Measurements from ENCODE around the gene ASB13. TPM values are rescaled to one million over a fixed set of nuclear protein-coding genes. Genes with fewer than 3 reads are reported as not detected.

Gene ASB13
- total RNA-seq, 1 experiment from 2014 or later: 13.8 TPM

DNA sequence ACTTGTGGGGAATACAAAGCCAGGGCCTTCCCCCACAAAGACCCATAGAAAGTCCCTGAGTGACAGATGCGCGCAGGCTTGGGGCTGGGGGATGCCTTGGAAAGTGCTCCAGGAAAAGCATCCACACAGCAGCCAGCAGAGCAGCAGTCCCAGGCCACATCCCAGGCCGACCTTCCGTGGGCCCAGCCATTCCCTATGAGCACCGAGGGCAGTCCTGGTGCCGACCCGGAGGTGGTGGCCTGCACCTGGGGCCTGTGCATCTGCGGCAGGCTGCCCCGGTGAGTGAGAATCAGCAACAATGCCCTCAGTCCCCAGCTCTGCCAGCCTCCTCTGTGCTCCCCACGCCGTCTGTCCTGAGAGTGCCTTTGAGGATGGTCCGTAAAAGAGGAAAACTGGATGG, 26.4 kb downstream of the ASB13 start:
- Histone ChIP-seq H2AFZ (ENCODE audit: low read length) (no peak overlapping the region), H3T11ph (ENCODE audit: low read length) (no peak overlapping the region), H2AK5ac (ENCODE audit: insufficient read length, low read length) (no peak overlapping the region), H3K9me3 (ENCODE audit: control insufficient read depth, low read depth, low read length) (no peaks in the 10 kb centered on the region), H2BK120ac (ENCODE audit: low read depth, low read length, poor library complexity, severe bottlenecking) (no peak overlapping the region), H3K4ac (ENCODE audit: low read depth, low read length) (no peak overlapping the region), H3K23ac (ENCODE audit: insufficient read length, low read depth, low read length) (no peak overlapping the region), H3K14ac (ENCODE audit: insufficient read depth, low read length) (no peak overlapping the region), H4K91ac (ENCODE audit: insufficient read length, low read depth, low read length) (no peak overlapping the region), H2BK15ac (ENCODE audit: low read depth, low read length) (no peak overlapping the region), H2BK12ac (ENCODE audit: insufficient read length, low read depth, low read length) (no peak overlapping the region), H3K79me1 (ENCODE audit: insufficient read depth, low read depth, low read length, poor library complexity, severe bottlenecking) (no peaks in the 10 kb centered on the region), H3K4me2 (ENCODE audit: insufficient read depth, insufficient read length, low read length) (no peak overlapping the region), H4K8ac (replicated peaks; ENCODE audit: insufficient read length, low read depth, low read length) (no peak overlapping the region), H3K56ac (ENCODE audit: insufficient read length, low read depth, low read length) (no peak overlapping the region), H3K27me3 (ENCODE audit: insufficient read depth, low read length) (no peaks in the 10 kb centered on the region), H3K18ac (ENCODE audit: insufficient read length, low read depth, low read length) (no peak overlapping the region), H3K4me1 (ENCODE audit: insufficient read depth, low read length) (no peaks in the 10 kb centered on the region), H3K79me2 (ENCODE audit: insufficient read depth, low read length) (no peaks in the 10 kb centered on the region), H2BK5ac (ENCODE audit: insufficient read length, low read length) (no peak overlapping the region), H3K23me2 (ENCODE audit: insufficient read length, low read depth, low read length, poor library complexity, severe bottlenecking) (no peaks in the 10 kb centered on the region), H4K5ac (ENCODE audit: insufficient read length, low read depth, low read length) (no peak overlapping the region), H2BK20ac (ENCODE audit: low read depth, low read length, poor library complexity, severe bottlenecking) (no peak overlapping the region), H4K20me1 (ENCODE audit: control insufficient read depth, insufficient read depth, insufficient read length) (no peaks in the 10 kb centered on the region), H3K9ac (ENCODE audit: extremely low read depth, insufficient read length, low read length) (no peak overlapping the region), H3K27ac (ENCODE audit: insufficient read length, low read depth, low read length) (no peak overlapping the region)
- TF ChIP-seq, protein P1, sequence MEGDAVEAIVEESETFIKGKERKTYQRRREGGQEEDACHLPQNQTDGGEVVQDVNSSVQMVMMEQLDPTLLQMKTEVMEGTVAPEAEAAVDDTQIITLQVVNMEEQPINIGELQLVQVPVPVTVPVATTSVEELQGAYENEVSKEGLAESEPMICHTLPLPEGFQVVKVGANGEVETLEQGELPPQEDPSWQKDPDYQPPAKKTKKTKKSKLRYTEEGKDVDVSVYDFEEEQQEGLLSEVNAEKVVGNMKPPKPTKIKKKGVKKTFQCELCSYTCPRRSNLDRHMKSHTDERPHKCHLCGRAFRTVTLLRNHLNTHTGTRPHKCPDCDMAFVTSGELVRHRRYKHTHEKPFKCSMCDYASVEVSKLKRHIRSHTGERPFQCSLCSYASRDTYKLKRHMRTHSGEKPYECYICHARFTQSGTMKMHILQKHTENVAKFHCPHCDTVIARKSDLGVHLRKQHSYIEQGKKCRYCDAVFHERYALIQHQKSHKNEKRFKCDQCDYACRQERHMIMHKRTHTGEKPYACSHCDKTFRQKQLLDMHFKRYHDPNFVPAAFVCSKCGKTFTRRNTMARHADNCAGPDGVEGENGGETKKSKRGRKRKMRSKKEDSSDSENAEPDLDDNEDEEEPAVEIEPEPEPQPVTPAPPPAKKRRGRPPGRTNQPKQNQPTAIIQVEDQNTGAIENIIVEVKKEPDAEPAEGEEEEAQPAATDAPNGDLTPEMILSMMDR (conservative IDR thresholded peaks at IDR 0.05): no peak
- Mint-ChIP-seq H3K27ac (no peak overlapping the region), H3K4me1 (no peaks in the 10 kb centered on the region), H3K27me3 (ENCODE audit: low read depth) (no peaks in the 10 kb centered on the region), H3K36me3 (ENCODE audit: insufficient read depth in 1 of 3, low read depth in 3 of 3) (peaks cover 26 to 54% (median 45%) of the 10 kb centered on the region in 3 experiments; a peak in 6 of 7 replicates), H3K4me3 (no peak overlapping the region), H3K9me3 (no peaks in the 10 kb centered on the region; a peak in 1 of 5 replicates)
- DNase-seq: no peak
- WGBS (ENCODE audit: extremely low coverage, insufficient read length, low lambda C conversion rate): no CpG with 5 or more reads among the region's 12 CpGs
